Vagina (tissue), 2 donors: ENCODE measurements around the gene PHIP.

Source experiments
- CTCF ChIP-seq, 3 experiments: fragments of 450-650 bp in 2 of 3; fragments of 200-600 bp in 1 of 3; sonication (generic) in 1 of 3; IDR thresholded peaks; one replicate each; pipeline ENCODE4 v1.5.1; 2017 to 2019; ENCODE audit warnings: antibody characterized with exemption in 3 of 3, mild to moderate bottlenecking in 2 of 3, moderate library complexity in 2 of 3
- POLR2A ChIP-seq, 2 donors: fragments of 450-650 bp; IDR thresholded peaks; one replicate each; pipeline ENCODE4 v1.6.1; 2017; ENCODE audit warnings: antibody characterized with exemption in 2 of 2, mild to moderate bottlenecking in 2 of 2, moderate library complexity in 2 of 2

GRCh38 chr6:78909391-78909790 lies 168.7 kb downstream of the PHIP start:
- no peak for TF ChIP-seq CTCF (IDR thresholded peaks at IDR 0.05)
- TF ChIP-seq POLR2A (IDR thresholded peaks at IDR 0.05): no peak
